PC-9 (cell line): ENCODE measurements around the gene SART3. TPM values are rescaled to one million over a fixed set of nuclear protein-coding genes. Genes with fewer than 3 reads are reported as not detected.

Experiments
- BruUV-seq: library from RNA; stranded (reverse); fragments of 400-500 nt; replicated peaks from 2 replicates; lab custom pipeline; 2021; lab: Mats Ljungman, UMichigan
- CTCF ChIA-PET: fragments of 300-600 bp; sonication (Branson Sonifier 250); formaldehyde crosslinking; loops from one replicate; lab custom pipeline; 2022; ENCODE audit warnings: antibody characterized with exemption; lab: Charles Lee
- POLR2A ChIA-PET: fragments of 300-600 bp; sonication (Branson Sonifier 250); formaldehyde crosslinking; loops from one replicate; lab custom pipeline; 2022; ENCODE audit warnings: antibody characterized with exemption; ENCODE audit not compliant: unreplicated experiment; lab: Charles Lee
- DNase-seq, 2 experiments: peaks; one replicate each; pipeline versions ENCODE4 v3.0.0 to v3.0.0-alpha.2; 2015 to 2022; ENCODE audit warnings: mixed read lengths in 1 of 2
- H2AFZ ChIP-seq: fragments of 200-600 bp; sonication (generic); 2 replicates; pipeline ENCODE4 v1.8.1; 2017; ENCODE audit warnings: antibody characterized with exemption
- H3F3A ChIP-seq: fragments of 200-600 bp; sonication (generic); 2 replicates; pipeline ENCODE4 v1.8.1; 2017; ENCODE audit warnings: antibody characterized with exemption, mild to moderate bottlenecking, low read depth; ENCODE audit not compliant: insufficient read depth
- H3K27ac ChIP-seq: fragments of 200-600 bp; sonication (generic); 2 replicates; pipeline ENCODE4 v1.6.1; 2016; ENCODE audit warnings: mixed run types
- H3K27me3 ChIP-seq: fragments of 200-600 bp; sonication (generic); 2 replicates; pipeline ENCODE4 v1.6.1; 2016; ENCODE audit warnings: low read depth, mixed run types; ENCODE audit not compliant: insufficient read depth
- H3K36me3 ChIP-seq: fragments of 200-600 bp; sonication (generic); 2 replicates; pipeline ENCODE4 v1.6.1; 2016; ENCODE audit warnings: low read depth, mixed run types
- H3K4me1 ChIP-seq: fragments of 200-600 bp; sonication (generic); replicated peaks from 2 replicates; pipeline ENCODE4 v1.6.1; 2016; ENCODE audit warnings: mixed run types; ENCODE audit not compliant: insufficient read depth
- H3K4me2 ChIP-seq: fragments of 200-600 bp; sonication (generic); 2 replicates; pipeline ENCODE4 v1.6.1; 2017; ENCODE audit warnings: mixed run types
- H3K4me3 ChIP-seq: fragments of 200-600 bp; sonication (generic); 2 replicates; pipeline ENCODE4 v1.6.1; 2016; ENCODE audit warnings: mixed run types
- H3K79me2 ChIP-seq: fragments of 200-600 bp; sonication (generic); 2 replicates; pipeline ENCODE4 v1.6.1; 2017; ENCODE audit warnings: low read depth, mixed run types
- H3K9me2 ChIP-seq: fragments of 200-600 bp; sonication (generic); 2 replicates; pipeline ENCODE4 v1.8.1; 2017; ENCODE audit warnings: mild to moderate bottlenecking; ENCODE audit not compliant: insufficient read depth
- H3K9me3 ChIP-seq: fragments of 200-600 bp; sonication (generic); 2 replicates; pipeline ENCODE4 v1.8.1; 2016; ENCODE audit warnings: low read depth; ENCODE audit not compliant: insufficient read depth
- H4K20me1 ChIP-seq: fragments of 200-600 bp; sonication (generic); 2 replicates; pipeline ENCODE4 v1.8.1; 2017; ENCODE audit not compliant: insufficient read depth
- EZH2 ChIP-seq: fragments of 200-600 bp; sonication (generic); IDR thresholded peaks from 2 replicates; pipeline ENCODE4 v1.8.0; 2017; ENCODE audit warnings: antibody characterized with exemption, low read depth
- intact Hi-C: fragments of 100-400 bp; cut with micrococcal nuclease; formaldehyde crosslinking; loops from one replicate; pipeline ENCODE4 v1.10.0; 2022; ENCODE audit not compliant: unreplicated experiment
- total RNA-seq: library from RNA; stranded (reverse); gene quantifications from 2 replicates; pipeline ENCODE4 v1.2.3, GENCODE V29; 2021
- TF ChIP-seq, protein P1 (sequence below): fragments of 200-600 bp; sonication (generic); conservative IDR thresholded peaks from 2 replicates; pipeline ENCODE4 v1.6.1; 2017; ENCODE audit warnings: mixed run types, antibody characterized with exemption, mild to moderate bottlenecking, moderate library complexity

SART3 gene
- total RNA-seq, 1 experiment from 2014 or later, result 49.3 TPM

DNA sequence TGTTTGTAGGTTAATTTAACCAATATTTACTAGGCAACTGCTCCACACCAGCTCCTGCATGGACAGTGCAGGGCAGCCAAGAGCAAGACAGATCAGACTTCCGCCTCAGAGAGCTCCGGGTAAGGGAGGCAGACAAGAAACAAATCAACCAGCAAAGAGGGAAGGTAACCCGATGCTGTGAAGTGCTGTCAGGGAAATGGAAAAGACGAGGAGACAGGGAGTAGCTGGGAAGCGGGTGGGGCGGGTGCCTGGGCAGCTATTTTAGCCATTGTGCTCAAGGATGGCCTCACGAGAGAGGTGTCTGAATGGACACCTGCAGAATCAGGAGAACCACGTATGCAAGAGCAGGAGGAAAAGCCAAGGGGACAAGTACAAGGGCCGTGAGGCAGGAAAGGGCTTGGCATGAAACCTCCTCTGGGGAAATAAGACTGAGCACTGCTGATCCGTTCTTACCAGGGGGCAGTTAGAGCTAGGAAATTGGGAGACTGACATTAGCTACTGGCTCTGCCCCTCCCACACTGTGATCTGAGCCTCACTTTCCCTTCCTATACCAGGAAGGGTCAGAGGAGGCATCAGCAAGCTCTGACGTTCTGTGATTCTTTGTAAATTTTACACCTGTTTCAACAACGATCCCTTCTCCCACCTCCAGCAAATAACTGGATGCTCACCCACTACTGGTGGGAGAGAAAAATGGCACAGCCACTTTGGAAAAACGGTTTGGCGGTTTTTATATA, 43.4 kb upstream of the SART3 start:
- H2AFZ ChIP-seq, result no peak overlapping the region
- BruUV-seq, result no TSS peak
- no peaks in the 10 kb centered on the region for H3F3A ChIP-seq
- DNase-seq, result no peak
- intact Hi-C loops, result no loop called here
- no peak overlapping the region for H3K4me3 ChIP-seq
- no peaks in the 10 kb centered on the region for H3K9me2 ChIP-seq
- no peaks in the 10 kb centered on the region for H3K36me3 ChIP-seq
- POLR2A ChIA-PET, result no interaction called here
- no peaks in the 10 kb centered on the region for H3K9me3 ChIP-seq
- H4K20me1 ChIP-seq, result no peaks in the 10 kb centered on the region
- TF ChIP-seq, protein P1, sequence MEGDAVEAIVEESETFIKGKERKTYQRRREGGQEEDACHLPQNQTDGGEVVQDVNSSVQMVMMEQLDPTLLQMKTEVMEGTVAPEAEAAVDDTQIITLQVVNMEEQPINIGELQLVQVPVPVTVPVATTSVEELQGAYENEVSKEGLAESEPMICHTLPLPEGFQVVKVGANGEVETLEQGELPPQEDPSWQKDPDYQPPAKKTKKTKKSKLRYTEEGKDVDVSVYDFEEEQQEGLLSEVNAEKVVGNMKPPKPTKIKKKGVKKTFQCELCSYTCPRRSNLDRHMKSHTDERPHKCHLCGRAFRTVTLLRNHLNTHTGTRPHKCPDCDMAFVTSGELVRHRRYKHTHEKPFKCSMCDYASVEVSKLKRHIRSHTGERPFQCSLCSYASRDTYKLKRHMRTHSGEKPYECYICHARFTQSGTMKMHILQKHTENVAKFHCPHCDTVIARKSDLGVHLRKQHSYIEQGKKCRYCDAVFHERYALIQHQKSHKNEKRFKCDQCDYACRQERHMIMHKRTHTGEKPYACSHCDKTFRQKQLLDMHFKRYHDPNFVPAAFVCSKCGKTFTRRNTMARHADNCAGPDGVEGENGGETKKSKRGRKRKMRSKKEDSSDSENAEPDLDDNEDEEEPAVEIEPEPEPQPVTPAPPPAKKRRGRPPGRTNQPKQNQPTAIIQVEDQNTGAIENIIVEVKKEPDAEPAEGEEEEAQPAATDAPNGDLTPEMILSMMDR, result no peak
- no peak overlapping the region for H3K27ac ChIP-seq
- CTCF ChIA-PET, result no interaction called here
- no peaks in the 10 kb centered on the region for H3K79me2 ChIP-seq
- H3K4me2 ChIP-seq, result no peak overlapping the region
- no peaks in the 10 kb centered on the region for H3K27me3 ChIP-seq
- no peaks in the 10 kb centered on the region for H3K4me1 ChIP-seq

DNA sequence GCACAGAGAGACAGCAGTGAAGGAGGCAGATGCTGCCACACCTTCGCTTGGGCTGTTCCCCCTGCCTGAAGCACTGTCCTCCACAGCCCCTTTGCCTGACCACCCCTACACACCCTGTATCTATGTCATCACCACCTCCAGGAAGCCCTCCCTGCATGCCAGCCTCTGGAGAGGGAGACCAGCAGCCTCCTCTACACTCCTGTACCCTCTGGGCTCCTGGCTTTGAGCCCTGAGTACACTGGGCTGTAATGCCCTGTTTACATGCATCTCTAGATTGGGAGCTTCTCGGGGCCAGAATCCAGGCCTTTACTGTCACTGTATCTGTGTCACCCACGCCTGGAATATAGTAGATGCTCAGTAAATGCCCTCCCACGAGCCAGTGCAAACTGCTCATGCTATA, 42.8 kb upstream of the SART3 start:
- no TSS peak for BruUV-seq
- Histone ChIP-seq H3K36me3 (no peaks in the 10 kb centered on the region), H3K79me2 (no peaks in the 10 kb centered on the region), H3K27ac (no peak overlapping the region), H3K9me2 (no peaks in the 10 kb centered on the region), H3K27me3 (no peaks in the 10 kb centered on the region), H2AFZ (no peak overlapping the region), H3F3A (no peaks in the 10 kb centered on the region), H3K9me3 (no peaks in the 10 kb centered on the region), H4K20me1 (no peaks in the 10 kb centered on the region), H3K4me3 (no peak overlapping the region), H3K4me1 (no peaks in the 10 kb centered on the region), H3K4me2 (no peak overlapping the region)
- DNase-seq, result no peak
- ChIA-PET POLR2A (no interaction called here), CTCF (no interaction called here)
- intact Hi-C loops, result no loop called here
- TF ChIP-seq, protein P1, result no peak
- TF ChIP-seq EZH2, result no peak

DNA sequence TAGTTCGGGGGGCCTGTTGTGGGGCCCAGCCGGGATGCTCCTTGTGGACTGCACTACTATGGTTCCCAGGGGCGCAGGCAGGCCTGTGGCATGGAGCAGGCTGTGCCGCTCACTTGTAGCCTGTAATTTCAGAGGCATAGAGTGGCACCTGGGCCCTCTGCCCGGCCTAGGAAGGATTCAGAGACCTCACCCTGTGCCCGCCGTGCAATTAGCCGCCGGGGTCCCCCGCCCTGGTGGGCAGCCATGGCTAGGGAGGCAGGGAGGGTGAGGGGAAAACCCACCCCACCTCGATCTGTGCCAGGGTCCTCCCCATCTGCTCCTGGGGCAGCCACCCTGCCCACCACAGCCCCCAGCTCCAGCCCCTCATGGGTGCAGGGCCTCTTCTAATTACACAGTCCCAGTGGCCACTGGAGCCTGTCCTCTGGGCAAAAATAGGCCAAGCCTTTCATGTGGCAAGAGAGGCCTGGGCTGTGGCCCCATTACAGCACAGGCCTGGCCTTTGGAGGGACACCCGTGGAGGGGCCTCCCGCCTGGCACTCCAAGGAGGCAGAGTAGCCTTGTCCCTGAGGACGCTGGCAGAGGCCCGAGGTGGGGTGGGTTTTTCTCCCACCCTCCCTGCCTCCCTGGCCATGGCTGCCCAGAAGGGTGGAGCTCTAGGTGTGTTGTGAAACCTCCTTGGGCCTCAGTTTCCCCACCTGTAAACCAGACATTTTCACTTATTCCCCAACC, 42.2 kb upstream of the SART3 start:
- no TSS peak for BruUV-seq
- Histone ChIP-seq H3K36me3 (no peaks in the 10 kb centered on the region), H2AFZ (no peak overlapping the region), H4K20me1 (no peaks in the 10 kb centered on the region), H3K4me3 (no peak overlapping the region), H3K27ac (no peak overlapping the region), H3K79me2 (no peaks in the 10 kb centered on the region), H3F3A (no peaks in the 10 kb centered on the region), H3K9me3 (no peaks in the 10 kb centered on the region), H3K4me1 (no peaks in the 10 kb centered on the region), H3K4me2 (no peak overlapping the region), H3K9me2 (no peaks in the 10 kb centered on the region), H3K27me3 (no peaks in the 10 kb centered on the region)
- intact Hi-C loops, result no loop called here
- POLR2A ChIA-PET, result no interaction called here
- TF ChIP-seq, protein P1, result no peak
- no peak for TF ChIP-seq EZH2
- DNase-seq, result no peak
- CTCF ChIA-PET, result no interaction called here
